Neural cell (in vitro differentiated cells): Measurements from ENCODE around the gene RNF217. TPM values are rescaled to one million over a fixed set of nuclear protein-coding genes. Genes with fewer than 3 reads are reported as not detected.

Experiments used
- H2AFZ ChIP-seq: fragments of 200-600, 300-800 bp; sonication (generic), shearing (Covaris generic); 2 replicates; pipeline ENCODE4 v1.6.0; 2014; ENCODE audit warnings: low read depth, mild to moderate bottlenecking, antibody characterized with exemption, low read length, moderate library complexity
- H3F3A ChIP-seq: fragments of 200-600 bp; shearing (Covaris generic); 2 replicates; pipeline ENCODE4 v1.6.1; 2016; ENCODE audit warnings: mild to moderate bottlenecking, moderate library complexity, mixed read lengths, antibody characterized with exemption, low read length; ENCODE audit not compliant: insufficient read depth, poor library complexity, severe bottlenecking
- H3K27ac ChIP-seq: fragments of 200-600, 300-800 bp; sonication (generic), shearing (Covaris generic); 2 replicates; pipeline ENCODE4 v1.5.1; 2014; ENCODE audit warnings: mild to moderate bottlenecking, low read length, moderate library complexity
- H3K27me3 ChIP-seq: fragments of 300-800, 200-600 bp; sonication (generic), shearing (Covaris generic); 2 replicates; pipeline ENCODE4 v1.6.0; 2014; ENCODE audit warnings: mild to moderate bottlenecking, low read depth, low read length, moderate library complexity; ENCODE audit not compliant: insufficient read depth
- H3K36me3 ChIP-seq: fragments of 300-800, 200-600 bp; sonication (generic), shearing (Covaris generic); 2 replicates; pipeline ENCODE4 v1.5.1; 2014; ENCODE audit warnings: mild to moderate bottlenecking, antibody characterized with exemption, low read length, moderate library complexity; ENCODE audit not compliant: insufficient read depth
- H3K4me2 ChIP-seq: fragments of 300-800, 200-600 bp; sonication (generic), shearing (Covaris generic); 2 replicates; pipeline ENCODE4 v1.6.0; 2014; ENCODE audit warnings: mild to moderate bottlenecking, low read length
- H3K4me3 ChIP-seq: fragments of 300-800, 200-600 bp; sonication (generic), shearing (Covaris generic); 2 replicates; pipeline ENCODE4 v1.5.1; 2014; ENCODE audit warnings: mild to moderate bottlenecking, low read length, moderate library complexity
- H3K79me2 ChIP-seq: fragments of 200-600 bp; shearing (Covaris generic); replicated peaks from 2 replicates; pipeline ENCODE4 v1.6.0; 2014; ENCODE audit warnings: mild to moderate bottlenecking, low read length, moderate library complexity; ENCODE audit not compliant: insufficient read depth
- H3K9ac ChIP-seq: fragments of 300-800, 200-600 bp; sonication (generic), shearing (Covaris generic); 2 replicates; pipeline ENCODE4 v1.6.1; 2016; ENCODE audit warnings: mild to moderate bottlenecking, low read length, mixed read lengths
- H3K9me2 ChIP-seq: fragments of 200-600 bp; shearing (Covaris generic); 2 replicates; pipeline ENCODE4 v1.6.1; 2016; ENCODE audit warnings: mild to moderate bottlenecking, low read length, mixed read lengths; ENCODE audit not compliant: insufficient read depth
- H3K9me3 ChIP-seq: fragments of 200-600, 300-800 bp; sonication (generic), shearing (Covaris generic); 2 replicates; pipeline ENCODE4 v1.6.1; 2016; ENCODE audit warnings: mild to moderate bottlenecking, mixed run types, low read length, moderate library complexity, mixed read lengths
- H4K20me1 ChIP-seq: fragments of 200-600 bp; shearing (Covaris generic); 2 replicates; pipeline ENCODE4 v1.6.1; 2016; ENCODE audit warnings: mild to moderate bottlenecking, mixed run types; ENCODE audit not compliant: insufficient read depth
- EP300 ChIP-seq: fragments of 450-650 bp; conservative IDR thresholded peaks from 2 replicates; pipeline ENCODE4 v1.6.1; 2014; ENCODE audit warnings: antibody characterized with exemption, mild to moderate bottlenecking, moderate library complexity; ENCODE audit not compliant: poor library complexity, severe bottlenecking
- EZH2 ChIP-seq: fragments of 200-600, 300-800 bp; shearing (Covaris generic), sonication (generic); IDR thresholded peaks from 2 replicates; pipeline ENCODE4 v1.6.1; 2014; ENCODE audit warnings: antibody characterized with exemption, low read length, borderline replicate concordance, mild to moderate bottlenecking; ENCODE audit not compliant: insufficient read depth, poor library complexity, severe bottlenecking
- MXI1 ChIP-seq: fragments of 450-650 bp; conservative IDR thresholded peaks from 2 replicates; pipeline ENCODE4 v1.6.1; 2014; ENCODE audit warnings: antibody characterized with exemption, mild to moderate bottlenecking; ENCODE audit not compliant: poor library complexity, severe bottlenecking
- POLR2AphosphoS5 ChIP-seq: IDR thresholded peaks from 2 replicates; pipeline ENCODE4 v1.6.1; 2012
- RAD21 ChIP-seq: fragments of 450-650 bp; conservative IDR thresholded peaks from 2 replicates; pipeline ENCODE4 v1.6.1; 2014; ENCODE audit warnings: antibody characterized with exemption, mild to moderate bottlenecking, moderate library complexity
- SMC3 ChIP-seq: fragments of 450-650 bp; conservative IDR thresholded peaks from 2 replicates; pipeline ENCODE4 v1.6.1; 2014; ENCODE audit warnings: antibody characterized with exemption, mild to moderate bottlenecking, moderate library complexity; ENCODE audit not compliant: poor library complexity
- TAF1 ChIP-seq: IDR thresholded peaks from 2 replicates; pipeline ENCODE4 v1.6.1; 2012; ENCODE audit warnings: low read depth
- polyA plus RNA-seq: library from polyadenylated mRNA; depleted of rRNA; stranded (reverse); fragments of >200 nt; gene quantifications from 2 replicates; pipeline ENCODE4 v1.2.3, GENCODE V29; 2014
- TF ChIP-seq, protein P1 (sequence below): IDR thresholded peaks from 2 replicates; pipeline ENCODE4 v1.6.1; 2012; ENCODE audit warnings: borderline replicate concordance
- TF ChIP-seq, protein P2 (sequence below): fragments of 450-650 bp; IDR thresholded peaks from 2 replicates; pipeline ENCODE4 v1.5.1; 2014; ENCODE audit warnings: antibody characterized with exemption, mild to moderate bottlenecking, moderate library complexity; ENCODE audit not compliant: poor library complexity, severe bottlenecking

RNF217 gene
- polyA plus RNA-seq, 1 donor from 2014 or later, result 10.2 TPM

DNA sequence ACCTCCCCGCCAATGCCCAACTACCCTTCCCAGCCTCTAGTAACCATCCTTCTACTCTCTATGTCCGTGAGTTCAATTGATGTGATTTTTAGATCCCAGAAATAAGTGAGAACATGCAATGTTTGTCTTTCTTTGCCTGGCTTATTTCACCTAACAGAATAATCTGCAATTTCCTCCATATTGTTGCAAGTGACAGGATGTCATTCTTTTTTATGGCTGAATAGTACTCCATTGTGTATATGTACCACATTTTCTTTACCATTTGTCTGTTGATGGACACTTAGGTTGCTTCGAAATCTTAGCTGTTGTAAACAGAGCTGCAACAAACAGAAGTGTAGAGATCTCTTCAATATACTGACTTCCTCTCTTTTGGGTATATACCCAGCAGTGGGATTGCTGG lies 65.0 kb downstream of the RNF217 start:
- H3K4me3 ChIP-seq, result no peak overlapping the region
- H3K27me3 ChIP-seq, result no peaks in the 10 kb centered on the region
- H2AFZ ChIP-seq, result no peak overlapping the region
- no peaks in the 10 kb centered on the region for H3F3A ChIP-seq
- H3K79me2 ChIP-seq, result no peaks in the 10 kb centered on the region
- H3K4me2 ChIP-seq, result no peak overlapping the region
- no peaks in the 10 kb centered on the region for H4K20me1 ChIP-seq
- TF ChIP-seq MXI1 (no peak), EZH2 (no peak), EP300 (no peak), RAD21 (no peak), TAF1 (no peak), SMC3 (no peak), POLR2AphosphoS5 (no peak)
- TF ChIP-seq, protein P1, sequence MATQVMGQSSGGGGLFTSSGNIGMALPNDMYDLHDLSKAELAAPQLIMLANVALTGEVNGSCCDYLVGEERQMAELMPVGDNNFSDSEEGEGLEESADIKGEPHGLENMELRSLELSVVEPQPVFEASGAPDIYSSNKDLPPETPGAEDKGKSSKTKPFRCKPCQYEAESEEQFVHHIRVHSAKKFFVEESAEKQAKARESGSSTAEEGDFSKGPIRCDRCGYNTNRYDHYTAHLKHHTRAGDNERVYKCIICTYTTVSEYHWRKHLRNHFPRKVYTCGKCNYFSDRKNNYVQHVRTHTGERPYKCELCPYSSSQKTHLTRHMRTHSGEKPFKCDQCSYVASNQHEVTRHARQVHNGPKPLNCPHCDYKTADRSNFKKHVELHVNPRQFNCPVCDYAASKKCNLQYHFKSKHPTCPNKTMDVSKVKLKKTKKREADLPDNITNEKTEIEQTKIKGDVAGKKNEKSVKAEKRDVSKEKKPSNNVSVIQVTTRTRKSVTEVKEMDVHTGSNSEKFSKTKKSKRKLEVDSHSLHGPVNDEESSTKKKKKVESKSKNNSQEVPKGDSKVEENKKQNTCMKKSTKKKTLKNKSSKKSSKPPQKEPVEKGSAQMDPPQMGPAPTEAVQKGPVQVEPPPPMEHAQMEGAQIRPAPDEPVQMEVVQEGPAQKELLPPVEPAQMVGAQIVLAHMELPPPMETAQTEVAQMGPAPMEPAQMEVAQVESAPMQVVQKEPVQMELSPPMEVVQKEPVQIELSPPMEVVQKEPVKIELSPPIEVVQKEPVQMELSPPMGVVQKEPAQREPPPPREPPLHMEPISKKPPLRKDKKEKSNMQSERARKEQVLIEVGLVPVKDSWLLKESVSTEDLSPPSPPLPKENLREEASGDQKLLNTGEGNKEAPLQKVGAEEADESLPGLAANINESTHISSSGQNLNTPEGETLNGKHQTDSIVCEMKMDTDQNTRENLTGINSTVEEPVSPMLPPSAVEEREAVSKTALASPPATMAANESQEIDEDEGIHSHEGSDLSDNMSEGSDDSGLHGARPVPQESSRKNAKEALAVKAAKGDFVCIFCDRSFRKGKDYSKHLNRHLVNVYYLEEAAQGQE, result no peak
- TF ChIP-seq, protein P2, sequence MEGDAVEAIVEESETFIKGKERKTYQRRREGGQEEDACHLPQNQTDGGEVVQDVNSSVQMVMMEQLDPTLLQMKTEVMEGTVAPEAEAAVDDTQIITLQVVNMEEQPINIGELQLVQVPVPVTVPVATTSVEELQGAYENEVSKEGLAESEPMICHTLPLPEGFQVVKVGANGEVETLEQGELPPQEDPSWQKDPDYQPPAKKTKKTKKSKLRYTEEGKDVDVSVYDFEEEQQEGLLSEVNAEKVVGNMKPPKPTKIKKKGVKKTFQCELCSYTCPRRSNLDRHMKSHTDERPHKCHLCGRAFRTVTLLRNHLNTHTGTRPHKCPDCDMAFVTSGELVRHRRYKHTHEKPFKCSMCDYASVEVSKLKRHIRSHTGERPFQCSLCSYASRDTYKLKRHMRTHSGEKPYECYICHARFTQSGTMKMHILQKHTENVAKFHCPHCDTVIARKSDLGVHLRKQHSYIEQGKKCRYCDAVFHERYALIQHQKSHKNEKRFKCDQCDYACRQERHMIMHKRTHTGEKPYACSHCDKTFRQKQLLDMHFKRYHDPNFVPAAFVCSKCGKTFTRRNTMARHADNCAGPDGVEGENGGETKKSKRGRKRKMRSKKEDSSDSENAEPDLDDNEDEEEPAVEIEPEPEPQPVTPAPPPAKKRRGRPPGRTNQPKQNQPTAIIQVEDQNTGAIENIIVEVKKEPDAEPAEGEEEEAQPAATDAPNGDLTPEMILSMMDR, result no peak
- no peaks in the 10 kb centered on the region for H3K9me3 ChIP-seq
- no peak overlapping the region for H3K27ac ChIP-seq
- H3K9me2 ChIP-seq, result no peaks in the 10 kb centered on the region
- H3K36me3 ChIP-seq, result no peaks in the 10 kb centered on the region
- H3K9ac ChIP-seq, result no peak overlapping the region

DNA sequence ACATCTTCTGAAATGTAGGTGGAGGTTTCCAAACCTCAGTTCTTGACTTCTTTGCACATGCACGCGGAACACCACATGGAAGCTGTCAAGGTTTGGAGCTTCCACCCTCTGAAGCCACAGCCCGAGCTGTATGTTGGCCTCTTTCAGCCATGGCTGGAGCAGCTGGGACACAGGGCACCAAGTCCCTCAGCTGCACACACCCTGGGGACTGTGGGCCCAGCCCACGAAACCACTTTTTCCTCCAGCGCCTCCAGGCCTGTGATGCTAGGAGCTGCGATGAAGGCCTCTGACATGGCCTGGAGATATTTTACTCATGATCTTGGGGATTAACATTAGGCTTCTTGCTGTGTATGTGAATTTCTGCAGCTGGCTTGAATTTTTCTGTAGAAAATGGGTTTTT lies 68.7 kb downstream of the RNF217 start:
- Histone ChIP-seq H3K27ac (no peak overlapping the region), H2AFZ (no peak overlapping the region), H3K9me2 (no peaks in the 10 kb centered on the region), H3K9ac (no peak overlapping the region), H3K27me3 (no peaks in the 10 kb centered on the region), H3K36me3 (no peaks in the 10 kb centered on the region), H4K20me1 (no peaks in the 10 kb centered on the region), H3F3A (no peaks in the 10 kb centered on the region), H3K4me3 (no peak overlapping the region), H3K79me2 (no peaks in the 10 kb centered on the region), H3K9me3 (no peaks in the 10 kb centered on the region), H3K4me2 (no peak overlapping the region)
- TF ChIP-seq EP300, result no peak
- no peak for TF ChIP-seq MXI1
- TF ChIP-seq, protein P2, result no peak
- TF ChIP-seq TAF1, result no peak
- no peak for TF ChIP-seq RAD21
- TF ChIP-seq SMC3, result no peak
- TF ChIP-seq EZH2, result no peak
- TF ChIP-seq, protein P1, result no peak
- TF ChIP-seq POLR2AphosphoS5, result no peak
